ENCODE results near the gene NIBAN1. TPM values are rescaled to one million over a fixed set of nuclear protein-coding genes. Genes with fewer than 3 reads are reported as not detected.

NIBAN1 gene
- total and polyA plus RNA-seq, 2 donors (not counting 3 experiments of a cell fraction or from before 2014, with no cell fraction given) = 0.23 to 2.8 TPM

DNA sequence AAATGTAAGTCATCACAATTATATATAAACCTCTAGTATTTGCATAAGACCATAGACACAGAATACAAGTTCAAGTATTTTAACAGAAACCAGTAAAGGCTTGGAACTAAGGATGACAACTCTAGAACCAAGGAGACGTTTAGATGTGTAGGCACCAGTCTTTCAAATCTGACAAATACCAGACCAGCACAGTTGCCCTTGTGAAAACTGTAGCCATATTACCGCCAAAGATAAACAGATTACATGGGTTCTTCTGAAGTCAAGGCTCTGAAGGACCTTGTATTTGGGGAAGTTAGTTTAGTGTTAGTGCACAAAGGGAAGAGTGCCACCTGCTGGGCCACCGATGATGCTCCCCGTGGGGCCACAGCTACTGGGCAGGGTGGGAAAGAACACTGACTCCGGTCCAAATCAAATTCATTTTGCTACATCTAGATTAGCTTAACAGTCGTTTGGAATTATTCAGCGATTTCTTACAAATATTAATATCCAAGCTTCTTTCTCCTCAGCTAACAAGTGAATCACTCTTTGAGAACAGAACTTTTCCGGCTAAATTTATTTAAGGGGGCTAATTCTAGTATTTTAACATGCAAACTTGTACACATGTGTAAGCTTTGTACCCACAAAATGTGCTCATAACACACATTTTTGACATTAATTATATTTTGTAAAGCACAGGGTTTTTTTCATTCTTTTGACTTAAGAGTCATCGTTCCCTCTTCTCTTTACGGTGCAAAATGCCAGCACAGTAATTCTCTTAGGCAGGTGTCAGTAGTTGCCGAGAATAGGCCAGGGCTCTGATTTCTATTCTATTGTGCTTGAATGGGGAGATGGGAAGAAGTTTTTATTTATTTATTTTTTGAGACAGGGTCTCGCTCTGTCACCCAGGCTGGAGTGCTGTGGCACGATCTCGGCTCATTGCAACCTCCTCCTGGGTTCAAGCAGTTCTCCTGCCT, 8.0 kb upstream of the NIBAN1 start:
- no peak overlapping the region for H3K27ac ChIP-seq (ENCODE audit: insufficient read depth, low read depth, low read length)
- H3K9me1 ChIP-seq (replicated peaks; ENCODE audit: control insufficient read depth, extremely low read depth, insufficient read depth, low read length) = no peaks in the 10 kb centered on the region
- ChIA-PET POLR2A (no interaction called here), CTCF (interaction anchor here (0.8 to 5.0 kb wide), 15 partner anchors 9 to 290 kb away, joined by 3 to 139 read pairs (median 4); no protein-coding TSS in a partner anchor)
- FAIRE-seq (no peak), DNase-seq (ENCODE audit: low read depth, low spot score) (peak; percentile 64)
- intact Hi-C loops (cut with micrococcal nuclease) = loop anchor here (1.0 to 10.0 kb wide), 3 partner anchors 177 to 713 kb away; no protein-coding TSS in a partner anchor
- no peaks in the 10 kb centered on the region for H3K36me3 ChIP-seq (ENCODE audit: control insufficient read depth in 2 of 2, extremely low read depth in 1 of 2, insufficient read depth in 2 of 2, low read length in 2 of 2)
- no peak for TF ChIP-seq POLR2A (IDR thresholded peaks at IDR 0.05; ENCODE audit: low read depth, low read length)
- no peak for TF ChIP-seq POLR2AphosphoS5 (IDR thresholded peaks at IDR 0.05; ENCODE audit: insufficient read depth, low read depth, low read length)
- TF ChIP-seq, protein P1, sequence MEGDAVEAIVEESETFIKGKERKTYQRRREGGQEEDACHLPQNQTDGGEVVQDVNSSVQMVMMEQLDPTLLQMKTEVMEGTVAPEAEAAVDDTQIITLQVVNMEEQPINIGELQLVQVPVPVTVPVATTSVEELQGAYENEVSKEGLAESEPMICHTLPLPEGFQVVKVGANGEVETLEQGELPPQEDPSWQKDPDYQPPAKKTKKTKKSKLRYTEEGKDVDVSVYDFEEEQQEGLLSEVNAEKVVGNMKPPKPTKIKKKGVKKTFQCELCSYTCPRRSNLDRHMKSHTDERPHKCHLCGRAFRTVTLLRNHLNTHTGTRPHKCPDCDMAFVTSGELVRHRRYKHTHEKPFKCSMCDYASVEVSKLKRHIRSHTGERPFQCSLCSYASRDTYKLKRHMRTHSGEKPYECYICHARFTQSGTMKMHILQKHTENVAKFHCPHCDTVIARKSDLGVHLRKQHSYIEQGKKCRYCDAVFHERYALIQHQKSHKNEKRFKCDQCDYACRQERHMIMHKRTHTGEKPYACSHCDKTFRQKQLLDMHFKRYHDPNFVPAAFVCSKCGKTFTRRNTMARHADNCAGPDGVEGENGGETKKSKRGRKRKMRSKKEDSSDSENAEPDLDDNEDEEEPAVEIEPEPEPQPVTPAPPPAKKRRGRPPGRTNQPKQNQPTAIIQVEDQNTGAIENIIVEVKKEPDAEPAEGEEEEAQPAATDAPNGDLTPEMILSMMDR (IDR thresholded peaks at IDR 0.05; ENCODE audit: extremely low read depth in 1 of 2, insufficient read depth in 1 of 2, low read depth in 1 of 2, low read length in 2 of 2) = peak; percentile 81 to 88
- TF ChIP-seq JUN (IDR thresholded peaks at IDR 0.05; ENCODE audit: borderline replicate concordance, insufficient read depth, insufficient read length, low read depth) = no peak
- no peak for TF ChIP-seq GATA2 (IDR thresholded peaks at IDR 0.05; ENCODE audit: insufficient read depth, insufficient read length, low read depth, low read length)
- no peak overlapping the region for H3K4me2 ChIP-seq (ENCODE audit: insufficient read depth, low read length)
- no peaks in the 10 kb centered on the region for H3K79me2 ChIP-seq (ENCODE audit: control insufficient read depth, insufficient read depth, low read length)
- H3K9ac ChIP-seq (replicated peaks; ENCODE audit: extremely low read depth, insufficient read depth, low read length) = no peak overlapping the region
- H3K4me1 ChIP-seq (ENCODE audit: control insufficient read depth, extremely low read depth, insufficient read depth, low read length) = no peaks in the 10 kb centered on the region
- H4K20me1 ChIP-seq (replicated peaks; ENCODE audit: control insufficient read depth, extremely low read depth, insufficient read depth, low read length) = no peaks in the 10 kb centered on the region
- H3K9me3 ChIP-seq (replicated peaks; ENCODE audit: control insufficient read depth, insufficient read depth, low read length) = no peaks in the 10 kb centered on the region
- no peak overlapping the region for H2AFZ ChIP-seq (ENCODE audit: low read depth, low read length)
- no peak overlapping the region for H3K4me3 ChIP-seq (replicated peaks in 1 of 3; ENCODE audit: insufficient read depth in 1 of 3, low read depth in 1 of 3, low read length in 3 of 3)
- H3K27me3 ChIP-seq (ENCODE audit: control insufficient read depth in 2 of 2, insufficient read depth in 2 of 2, low read length in 2 of 2) = peaks cover 6 to 12% of the 10 kb centered on the region in 2 experiments
- no TSS peak for BruUV-seq (replicated peaks)
- dilution Hi-C loops (cut with MboI; ENCODE audit: extremely low pct_ligation_motif_present, low sequenced_read_pairs) = no loop called here

All from endothelial cell of umbilical vein (primary cell).